Endothelial cell of umbilical vein (primary cell): ENCODE data around the gene DIP2C. TPM values are rescaled to one million over a fixed set of nuclear protein-coding genes. Genes with fewer than 3 reads are reported as not detected.
"Not testable (repeated sequence)": the region's sequence is repeated elsewhere in the genome, so short reads cannot be mapped to it uniquely, and the experiment has no call there.

Experiments
- BruUV-seq: library from RNA; stranded (reverse); fragments of 400-500 nt; replicated peaks from 2 replicates; lab custom pipeline; 2021; lab: Mats Ljungman, UMichigan
- CTCF ChIA-PET: fragments of 300-600, 350-600 bp; sonication (Branson Sonifier 250); formaldehyde crosslinking; loops from one replicate; lab custom pipeline; 2021; ENCODE audit warnings: antibody characterized with exemption, inconsistent platforms; lab: Charles Lee
- POLR2A ChIA-PET: fragments of 300-600, 350-600 bp; sonication (Branson Sonifier 250); formaldehyde crosslinking; loops from one replicate; lab custom pipeline; 2021; ENCODE audit warnings: antibody characterized with exemption, inconsistent platforms; lab: Charles Lee
- DNase-seq: peaks from one replicate; pipeline ENCODE4 v3.0.0-alpha.2; 2011; ENCODE audit warnings: low read depth, low spot score
- FAIRE-seq: peaks from 2 replicates; lab custom pipeline; 2011; peaks lifted over from hg19 to GRCh38; lab: Jason Lieb, UNC
- H2AFZ ChIP-seq: 2 replicates; pipeline ENCODE4 v1.6.0; 2012; ENCODE audit warnings: low read depth, low read length, control low read depth, inconsistent platforms
- H3K27ac ChIP-seq: 2 replicates; pipeline ENCODE4 v1.5.1; 2011; ENCODE audit warnings: low read depth, mild to moderate bottlenecking, control low read depth, low read length, moderate library complexity; ENCODE audit not compliant: insufficient read depth
- H3K27me3 ChIP-seq, 2 experiments: 2 replicates each; pipeline versions ENCODE4 v1.6.0 to v1.6.1; 2011; ENCODE audit warnings: low read length in 2 of 2, mixed read lengths in 1 of 2; ENCODE audit not compliant: control insufficient read depth in 2 of 2, insufficient read depth in 2 of 2
- H3K36me3 ChIP-seq, 2 experiments: 2 replicates in 1 of 2; 3 replicates in 1 of 2; pipeline ENCODE4 v1.5.1; 2011; ENCODE audit warnings: low read length in 2 of 2, mild to moderate bottlenecking in 1 of 2, moderate library complexity in 1 of 2; ENCODE audit not compliant: control insufficient read depth in 2 of 2, insufficient read depth in 2 of 2; ENCODE audit errors: extremely low read depth in 1 of 2
- H3K4me1 ChIP-seq: 3 replicates; pipeline ENCODE4 v1.5.1; 2011; ENCODE audit warnings: mild to moderate bottlenecking, low read length; ENCODE audit not compliant: control insufficient read depth, insufficient read depth; ENCODE audit errors: extremely low read depth
- H3K4me2 ChIP-seq: 2 replicates; pipeline ENCODE4 v1.6.1; 2011; ENCODE audit warnings: low read length, control low read depth, mixed read lengths; ENCODE audit not compliant: insufficient read depth
- H3K4me3 ChIP-seq, 3 experiments: fragments of 200-600 bp in 1 of 3; sonication (generic), shearing (Covaris generic) in 1 of 3; replicated peaks in 1 of 3; 2 replicates each; pipeline ENCODE4 v1.5.1; 2011 to 2016; ENCODE audit warnings: control low read depth in 3 of 3, low read length in 3 of 3, mild to moderate bottlenecking in 2 of 3, inconsistent platforms in 1 of 3, low read depth in 1 of 3, moderate library complexity in 1 of 3; ENCODE audit not compliant: insufficient read depth in 1 of 3
- H3K79me2 ChIP-seq: 2 replicates; pipeline ENCODE4 v1.6.0; 2012; ENCODE audit warnings: low read length, inconsistent platforms; ENCODE audit not compliant: control insufficient read depth, insufficient read depth
- H3K9ac ChIP-seq: replicated peaks from 2 replicates; pipeline ENCODE3; 2011; ENCODE audit warnings: low read length, control low read depth; ENCODE audit not compliant: insufficient read depth; ENCODE audit errors: extremely low read depth
- H3K9me1 ChIP-seq: replicated peaks from 3 replicates; pipeline ENCODE4 v1.6.0; 2011; ENCODE audit warnings: mild to moderate bottlenecking, low read length; ENCODE audit not compliant: control insufficient read depth, insufficient read depth; ENCODE audit errors: extremely low read depth
- H3K9me3 ChIP-seq: replicated peaks from 2 replicates; pipeline ENCODE4 v1.5.1; 2012; ENCODE audit warnings: low read length, inconsistent platforms; ENCODE audit not compliant: control insufficient read depth, insufficient read depth
- H4K20me1 ChIP-seq: replicated peaks from 2 replicates; pipeline ENCODE3; 2011; ENCODE audit warnings: mild to moderate bottlenecking, low read length; ENCODE audit not compliant: control insufficient read depth, insufficient read depth; ENCODE audit errors: extremely low read depth
- EZH2 ChIP-seq: IDR thresholded peaks from 2 replicates; pipeline ENCODE4 v1.6.1; 2012; ENCODE audit warnings: borderline replicate concordance, low read depth, mild to moderate bottlenecking, moderate library complexity, low read length, inconsistent platforms; ENCODE audit not compliant: severe bottlenecking
- GATA2 ChIP-seq: IDR thresholded peaks from 2 replicates; pipeline ENCODE4 v1.7.0; 2011; ENCODE audit warnings: low read depth, mild to moderate bottlenecking, moderate library complexity, mixed read lengths, low read length; ENCODE audit not compliant: insufficient read length, insufficient read depth
- JUN ChIP-seq: IDR thresholded peaks from 2 replicates; pipeline ENCODE4 v1.6.1; 2011; ENCODE audit warnings: borderline replicate concordance, low read depth; ENCODE audit not compliant: insufficient read length, insufficient read depth
- POLR2AphosphoS5 ChIP-seq: IDR thresholded peaks from 2 replicates; pipeline ENCODE4 v1.6.1; 2012; ENCODE audit warnings: low read depth, mild to moderate bottlenecking, control low read depth, low read length, moderate library complexity; ENCODE audit not compliant: insufficient read depth
- dilution Hi-C: fragments of 300-500 bp; cut with MboI; formaldehyde crosslinking; loops from one replicate; pipeline ENCODE4 v1.15.0; 2019; ENCODE audit warnings: low sequenced_read_pairs; ENCODE audit not compliant: extremely low pct_ligation_motif_present
- intact Hi-C: fragments of 100-400 bp; cut with micrococcal nuclease; formaldehyde crosslinking; loops from one replicate; pipeline ENCODE4 v1.10.0; 2022
- polyA plus RNA-seq, 4 experiments: library from polyadenylated mRNA; depleted of rRNA in 3 of 4; stranded (reverse) in 3 of 4; unstranded in 1 of 4; fragments of >200 nt; gene quantifications; 2 replicates each; pipeline versions ENCODE4 v1.2.1 to v1.2.3, GENCODE V29; 2011 to 2012; ENCODE audit warnings: missing spikeins in 1 of 4
- total RNA-seq: library from RNA; stranded (reverse); gene quantifications from 2 replicates; pipeline ENCODE4 v1.2.3, GENCODE V29; 2021
- TF ChIP-seq, protein P1 (sequence below): IDR thresholded peaks from 2 replicates; pipeline ENCODE4 v1.6.1; 2011; ENCODE audit not compliant: insufficient read depth, insufficient read length
- TF ChIP-seq, protein P2 (sequence below), 2 donors: IDR thresholded peaks; 1 replicate in 1 of 2; 2 replicates in 1 of 2; pipeline ENCODE4 v1.5.1; 2011; ENCODE audit warnings: low read length in 2 of 2, mild to moderate bottlenecking in 2 of 2, moderate library complexity in 2 of 2, control low read depth in 1 of 2, inconsistent platforms in 1 of 2, low read depth in 1 of 2; ENCODE audit not compliant: insufficient read depth in 1 of 2; ENCODE audit errors: extremely low read depth in 1 of 2

Gene DIP2C
- total and polyA plus RNA-seq, 2 donors (not counting 3 experiments of a cell fraction or from before 2014, with no cell fraction given) = 3.6 to 10.7 TPM

DNA sequence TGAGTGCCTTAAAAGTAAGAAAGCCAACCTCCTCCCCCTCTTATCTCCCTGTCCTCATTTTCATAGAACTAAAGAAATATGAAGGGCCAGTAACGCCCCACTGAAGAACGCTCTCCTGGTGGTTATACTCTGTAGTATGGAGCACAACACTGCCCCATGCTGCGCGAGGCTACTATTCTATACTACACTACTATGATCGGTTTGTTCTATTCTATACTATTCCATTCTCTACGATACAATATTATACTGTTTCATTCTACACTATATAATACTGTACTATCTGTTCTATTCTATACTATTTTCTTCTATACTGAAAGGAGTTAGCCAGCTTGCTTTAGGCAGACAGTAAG, 34.8 kb downstream of the DIP2C start:
- no peaks in the 10 kb centered on the region for H3K36me3 ChIP-seq
- peaks cover 10% of the 10 kb centered on the region for H3K4me1 ChIP-seq
- no peaks in the 10 kb centered on the region for H3K9me1 ChIP-seq
- no peak overlapping the region for H3K4me2 ChIP-seq
- no TSS peak for BruUV-seq
- no peak overlapping the region for H3K9ac ChIP-seq
- no peaks in the 10 kb centered on the region for H3K27me3 ChIP-seq
- intact Hi-C loops = no loop called here
- no peaks in the 10 kb centered on the region for H3K9me3 ChIP-seq
- TF ChIP-seq POLR2AphosphoS5 = no peak
- TF ChIP-seq, protein P1, sequence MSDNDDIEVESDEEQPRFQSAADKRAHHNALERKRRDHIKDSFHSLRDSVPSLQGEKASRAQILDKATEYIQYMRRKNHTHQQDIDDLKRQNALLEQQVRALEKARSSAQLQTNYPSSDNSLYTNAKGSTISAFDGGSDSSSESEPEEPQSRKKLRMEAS = no peak
- TF ChIP-seq JUN = no peak
- TF ChIP-seq EZH2 = no peak
- ChIA-PET POLR2A (no interaction called here), CTCF (no interaction called here)
- no peak overlapping the region for H2AFZ ChIP-seq
- no peak overlapping the region for H3K4me3 ChIP-seq
- H4K20me1 ChIP-seq = no peaks in the 10 kb centered on the region
- peaks cover 2% of the 10 kb centered on the region for H3K79me2 ChIP-seq
- FAIRE-seq = no peak
- dilution Hi-C loops = no loop called here
- H3K27ac ChIP-seq = no peak overlapping the region
- no peak for DNase-seq

DNA sequence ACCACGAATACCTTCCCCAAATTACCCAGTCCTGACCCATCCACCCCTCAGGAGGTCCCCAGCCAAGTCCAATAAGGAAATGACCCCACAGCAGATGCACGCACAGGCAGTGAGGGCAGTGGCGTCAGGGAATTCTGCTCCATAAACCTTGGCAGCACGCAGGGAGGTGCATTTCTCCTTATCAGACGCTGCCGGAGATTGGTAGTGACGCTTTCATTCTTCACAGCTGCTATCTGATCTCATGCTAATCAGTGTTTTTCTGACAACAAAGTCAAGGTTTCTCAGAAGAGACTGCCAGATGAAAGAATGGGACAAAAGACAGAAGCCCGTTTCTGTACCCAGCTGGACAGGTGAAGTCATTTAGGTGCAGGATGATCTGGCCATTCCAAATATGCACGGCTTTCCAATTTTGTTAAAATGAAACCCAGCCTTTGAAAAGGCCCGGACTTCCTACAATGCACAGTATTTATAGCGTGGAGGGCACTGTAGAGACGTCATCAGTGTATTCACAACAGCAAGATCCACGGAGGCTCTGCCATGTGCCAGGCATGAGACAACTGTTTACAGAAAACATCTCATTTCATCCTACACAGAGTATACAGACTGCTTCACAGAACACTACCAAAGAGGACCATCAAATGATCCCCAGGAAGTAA, 35.3 kb downstream of the DIP2C start:
- peak; percentile 58 for FAIRE-seq
- no TSS peak for BruUV-seq
- Histone ChIP-seq H3K9ac (no peak overlapping the region), H2AFZ (no peak overlapping the region), H3K27me3 (no peaks in the 10 kb centered on the region), H3K9me3 (no peaks in the 10 kb centered on the region), H3K9me1 (no peaks in the 10 kb centered on the region), H3K4me1 (peaks cover 4% of the 10 kb centered on the region), H3K4me3 (peak overlapping the region in 1 of 3 experiments; percentile 14), H3K36me3 (no peaks in the 10 kb centered on the region), H3K79me2 (peaks cover 2% of the 10 kb centered on the region), H4K20me1 (no peaks in the 10 kb centered on the region), H3K27ac (no peak overlapping the region), H3K4me2 (peak overlapping the region; percentile 33)
- POLR2A ChIA-PET = no interaction called here
- TF ChIP-seq, protein P2, sequence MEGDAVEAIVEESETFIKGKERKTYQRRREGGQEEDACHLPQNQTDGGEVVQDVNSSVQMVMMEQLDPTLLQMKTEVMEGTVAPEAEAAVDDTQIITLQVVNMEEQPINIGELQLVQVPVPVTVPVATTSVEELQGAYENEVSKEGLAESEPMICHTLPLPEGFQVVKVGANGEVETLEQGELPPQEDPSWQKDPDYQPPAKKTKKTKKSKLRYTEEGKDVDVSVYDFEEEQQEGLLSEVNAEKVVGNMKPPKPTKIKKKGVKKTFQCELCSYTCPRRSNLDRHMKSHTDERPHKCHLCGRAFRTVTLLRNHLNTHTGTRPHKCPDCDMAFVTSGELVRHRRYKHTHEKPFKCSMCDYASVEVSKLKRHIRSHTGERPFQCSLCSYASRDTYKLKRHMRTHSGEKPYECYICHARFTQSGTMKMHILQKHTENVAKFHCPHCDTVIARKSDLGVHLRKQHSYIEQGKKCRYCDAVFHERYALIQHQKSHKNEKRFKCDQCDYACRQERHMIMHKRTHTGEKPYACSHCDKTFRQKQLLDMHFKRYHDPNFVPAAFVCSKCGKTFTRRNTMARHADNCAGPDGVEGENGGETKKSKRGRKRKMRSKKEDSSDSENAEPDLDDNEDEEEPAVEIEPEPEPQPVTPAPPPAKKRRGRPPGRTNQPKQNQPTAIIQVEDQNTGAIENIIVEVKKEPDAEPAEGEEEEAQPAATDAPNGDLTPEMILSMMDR (IDR thresholded peaks at IDR 0.05; ENCODE audit: extremely low read depth in 1 of 2, insufficient read depth in 1 of 2, low read depth in 1 of 2, low read length in 2 of 2) = no peak
- TF ChIP-seq EZH2 = no peak
- peak; percentile 67 for TF ChIP-seq GATA2
- CTCF ChIA-PET = no interaction called here
- intact Hi-C loops = no loop called here
- DNase-seq = peak; percentile 57
- dilution Hi-C loops = no loop called here

DNA sequence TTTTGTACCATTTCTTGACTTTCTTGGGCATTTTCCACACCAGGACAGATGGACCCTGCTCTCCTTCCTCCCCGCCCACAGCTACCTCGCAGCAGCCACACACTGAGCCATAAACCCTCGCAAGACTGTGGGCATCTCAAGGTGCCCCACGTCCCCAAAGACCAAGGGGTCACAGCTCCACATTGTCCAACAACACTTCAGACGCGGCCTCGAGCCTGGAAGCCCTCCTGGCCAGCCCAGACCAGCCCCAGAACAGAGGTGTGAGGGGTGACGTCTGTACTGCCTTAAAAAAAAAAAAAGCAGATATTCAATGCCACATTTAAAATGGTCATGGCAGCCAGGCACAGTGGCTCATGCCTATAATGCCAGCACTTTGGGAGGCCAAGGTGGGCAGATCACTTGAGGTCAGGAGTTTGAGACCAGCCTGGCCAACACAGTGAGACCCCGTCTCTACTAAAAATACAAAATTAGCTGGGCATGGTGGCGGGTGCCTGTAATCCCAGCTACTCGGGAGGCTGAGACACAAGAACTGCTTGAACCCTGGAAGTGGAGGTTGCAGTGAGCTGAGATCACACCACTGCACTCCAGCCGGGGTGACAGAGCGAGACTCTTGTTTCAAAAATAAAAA, 36.5 kb downstream of the DIP2C start:
- H3K27ac ChIP-seq, H4K20me1 ChIP-seq, H3K4me1 ChIP-seq, POLR2A ChIA-PET, H3K4me3 ChIP-seq, H3K9ac ChIP-seq, H3K27me3 ChIP-seq, H2AFZ ChIP-seq, BruUV-seq, FAIRE-seq, H3K4me2 ChIP-seq, H3K79me2 ChIP-seq, H3K9me3 ChIP-seq, H3K9me1 ChIP-seq, dilution Hi-C loops, CTCF ChIA-PET, intact Hi-C loops, H3K36me3 ChIP-seq, DNase-seq: not testable (repeated sequence)
